Activated CD4-positive, alpha-beta T cell treated with anti-CD3 and anti-CD28 coated beads for 36 hours (primary cell): ENCODE results near the gene PELI1. TPM values are rescaled to one million over a fixed set of nuclear protein-coding genes. Genes with fewer than 3 reads are reported as not detected.
A peak's percentile ranks its signal among the peaks of the same experiment; 100 is the strongest.

Source experiments
- ATAC-seq: fragments of 200-7000 bp; cut with Tn5 transposase; one replicate; pipeline ENCODE4 v1.10.0; 2021; ENCODE audit warnings: mild to moderate bottlenecking, moderate library complexity
- CTCF ChIA-PET: fragments of 350-600 bp; sonication (Branson Sonifier 250); formaldehyde crosslinking; loops from one replicate; lab custom pipeline; 2021; ENCODE audit warnings: antibody characterized with exemption; lab: Charles Lee
- POLR2A ChIA-PET: fragments of 350-600 bp; sonication (Branson Sonifier 250); formaldehyde crosslinking; loops from one replicate; lab custom pipeline; 2021; ENCODE audit warnings: antibody characterized with exemption, inconsistent platforms; lab: Charles Lee
- DNase-seq: peaks from one replicate; pipeline ENCODE4 v3.0.0-alpha.2; 2020
- H3K27ac Mint-ChIP-seq: one replicate; pipeline ENCODE4 v1.8.0; 2021; ENCODE audit warnings: mixed read lengths
- H3K27me3 Mint-ChIP-seq: one replicate; pipeline ENCODE4 v1.8.0; 2021; ENCODE audit warnings: mixed read lengths
- H3K36me3 Mint-ChIP-seq: one replicate; pipeline ENCODE4 v1.8.0; 2021; ENCODE audit warnings: low read depth, mixed read lengths
- H3K4me1 Mint-ChIP-seq: one replicate; pipeline ENCODE4 v1.8.0; 2021; ENCODE audit warnings: mixed read lengths
- H3K4me3 Mint-ChIP-seq: one replicate; pipeline ENCODE4 v1.8.0; 2021; ENCODE audit warnings: mild to moderate bottlenecking, moderate library complexity, mixed read lengths
- H3K9me3 Mint-ChIP-seq: one replicate; pipeline ENCODE4 v1.8.0; 2021; ENCODE audit warnings: low read depth, mixed read lengths
- intact Hi-C, 2 experiments: fragments of 100-400 bp; cut with DNase I in 1 of 2; cut with micrococcal nuclease in 1 of 2; formaldehyde crosslinking; loops; one replicate each; pipeline versions ENCODE4 v1.14.2 to v1.15.1; 2022 to 2024; cut with DNase I, micrococcal nuclease
- total RNA-seq, 2 experiments: library from RNA; stranded (reverse); gene quantifications; one replicate each; pipeline ENCODE4 v1.2.3, GENCODE V29; 2021

The PELI1 gene
- total RNA-seq, 2 experiments from 2014 or later = 21.3 to 29.7 TPM

- H3K36me3 Mint-ChIP-seq = peaks cover 33% of the 10 kb centered on the region
- intact Hi-C loops = no loop called here
These were observed 6.7 kb downstream of the PELI1 start for GRCh38 chr2:64137567-64137966.

GRCh38 chr2:64135421-64135820 is 8.8 kb downstream of the PELI1 start:
- Mint-ChIP-seq H3K9me3 (no peaks in the 10 kb centered on the region), H3K4me3 (peak overlapping the region; percentile 11), H3K27ac (peak overlapping the region; percentile 72), H3K4me1 (peaks cover 88% of the 10 kb centered on the region), H3K36me3 (peaks cover 33% of the 10 kb centered on the region), H3K27me3 (no peaks in the 10 kb centered on the region)
- DNase-seq (no peak), ATAC-seq (peak; percentile 55)
- ChIA-PET CTCF (interaction anchor here (0.6 to 5.6 kb wide), 10 partner anchors 9 to 193 kb away, joined by 4 to 20 read pairs (median 6); no protein-coding TSS in a partner anchor), POLR2A (interaction anchor here (0.6 kb wide), 1 partner anchor 195 kb away, joined by 3 read pairs; no protein-coding TSS in a partner anchor)
- intact Hi-C loops = loop anchor here in 1 of 2 experiments (2.0 kb wide), 2 partner anchors 67 to 77 kb away; no protein-coding TSS in a partner anchor

More at GRCh38 chr2:64137567-64137966, 6.7 kb downstream of the PELI1 start:
- H3K27ac Mint-ChIP-seq = peak overlapping the region; percentile 45
- ChIA-PET CTCF (no interaction called here), POLR2A (interaction anchor here (0.6 kb wide), 2 partner anchors 31 to 67 kb away, joined by 3 to 4 read pairs; no protein-coding TSS in a partner anchor)
- H3K9me3 Mint-ChIP-seq = no peaks in the 10 kb centered on the region
- no peak for DNase-seq
- no peaks in the 10 kb centered on the region for H3K27me3 Mint-ChIP-seq
- ATAC-seq = no peak
- peaks cover 89% of the 10 kb centered on the region for H3K4me1 Mint-ChIP-seq
- H3K4me3 Mint-ChIP-seq = no peak overlapping the region

DNA sequence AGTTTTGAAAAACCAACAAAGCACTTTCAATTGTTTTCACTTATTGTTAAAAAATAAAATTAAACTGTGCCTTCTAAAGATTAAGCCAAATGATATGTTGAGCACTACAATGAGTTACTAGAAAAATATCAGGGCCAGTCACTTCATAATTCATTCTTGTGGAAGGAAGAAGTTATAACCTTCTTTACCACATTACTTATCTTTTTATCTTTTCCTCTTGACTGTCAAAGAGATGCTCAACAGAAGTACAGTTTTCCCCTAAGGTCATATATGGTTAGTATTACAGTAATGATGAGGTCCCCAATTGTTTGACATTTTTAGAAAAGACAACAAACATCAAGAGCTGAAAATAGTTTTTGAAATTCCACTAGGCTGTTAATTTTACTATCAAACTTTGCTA is 9.4 kb downstream of the PELI1 start:
- no peak for ATAC-seq
- intact Hi-C loops = loop anchor here (1.0 to 2.0 kb wide), 7 partner anchors 8 to 100 kb away; no protein-coding TSS in a partner anchor
- no peak for DNase-seq
- H3K27ac Mint-ChIP-seq = peak overlapping the region; percentile 72
- no peaks in the 10 kb centered on the region for H3K27me3 Mint-ChIP-seq
- peaks cover 89% of the 10 kb centered on the region for H3K4me1 Mint-ChIP-seq
- H3K9me3 Mint-ChIP-seq = no peaks in the 10 kb centered on the region
- ChIA-PET POLR2A (no interaction called here), CTCF (interaction anchor here (0.6 to 5.6 kb wide), 5 partner anchors 11 to 80 kb away, joined by 4 to 20 read pairs (median 5); no protein-coding TSS in a partner anchor)
- peaks cover 33% of the 10 kb centered on the region for H3K36me3 Mint-ChIP-seq
- peak overlapping the region; percentile 11 for H3K4me3 Mint-ChIP-seq

DNA sequence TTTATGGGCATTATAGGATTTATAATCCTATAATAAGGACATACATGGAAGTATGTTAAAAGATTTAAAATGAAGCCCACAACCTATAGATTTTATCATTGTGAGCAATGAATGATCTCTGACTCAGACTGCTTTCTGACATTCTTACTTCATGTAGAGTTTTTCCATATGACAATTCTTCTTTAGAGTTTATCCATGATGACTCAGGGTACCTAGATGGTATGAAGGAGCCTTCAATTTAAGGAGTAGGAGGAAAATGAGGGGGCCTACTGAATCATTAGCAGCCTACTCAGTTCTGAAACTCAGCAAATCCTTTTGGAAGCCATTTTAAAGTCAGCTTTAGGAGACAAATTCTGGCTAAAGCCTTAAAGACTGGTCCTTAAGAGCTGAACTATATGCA is 10.4 kb downstream of the PELI1 start:
- Mint-ChIP-seq H3K27me3 (no peaks in the 10 kb centered on the region), H3K9me3 (no peaks in the 10 kb centered on the region), H3K27ac (peak overlapping the region; percentile 72), H3K36me3 (peaks cover 31% of the 10 kb centered on the region), H3K4me1 (peaks cover 87% of the 10 kb centered on the region), H3K4me3 (peak overlapping the region; percentile 11)
- POLR2A ChIA-PET = interaction anchor here (0.8 to 1.1 kb wide), 3 partner anchors 9 to 192 kb away, joined by 3 to 5 read pairs (median 4); no protein-coding TSS in a partner anchor
- intact Hi-C loops = loop anchor here (1.0 to 2.0 kb wide), 7 partner anchors 9 to 99 kb away; no protein-coding TSS in a partner anchor
- CTCF ChIA-PET = interaction anchor here (0.9 to 5.6 kb wide), 11 partner anchors 10 to 197 kb away, joined by 3 to 20 read pairs (median 5); no protein-coding TSS in a partner anchor
- ATAC-seq (peak; percentile 71), DNase-seq (no peak)

DNA sequence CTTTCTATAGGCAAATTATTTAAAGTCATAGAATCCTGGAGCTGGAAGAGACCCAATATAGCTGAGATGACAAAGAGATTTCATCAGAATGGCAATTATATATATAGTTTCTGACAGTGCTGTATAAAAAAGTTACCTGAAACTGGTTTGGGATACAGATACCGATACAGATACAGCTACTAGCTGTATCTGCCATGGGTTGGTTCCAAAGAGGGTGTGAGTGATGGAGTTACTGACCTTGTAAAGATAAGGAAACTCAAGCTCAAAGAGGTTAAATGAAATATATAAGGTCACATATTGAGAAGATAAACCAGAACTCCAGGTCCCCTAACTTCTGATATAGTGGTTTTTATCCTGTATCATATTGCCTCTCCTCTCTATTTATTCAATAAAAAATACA is 10.9 kb downstream of the PELI1 start:
- Mint-ChIP-seq H3K36me3 (peaks cover 26% of the 10 kb centered on the region), H3K27ac (peak overlapping the region; percentile 66), H3K4me3 (peak overlapping the region; percentile 3), H3K9me3 (no peaks in the 10 kb centered on the region), H3K4me1 (peaks cover 87% of the 10 kb centered on the region), H3K27me3 (no peaks in the 10 kb centered on the region)
- intact Hi-C loops = loop anchor here in 1 of 2 experiments (1.0 kb wide), 1 partner anchor 19 kb away; no protein-coding TSS in a partner anchor
- ATAC-seq (peak; percentile 34), DNase-seq (no peak)
- ChIA-PET CTCF (interaction anchor here (0.8 to 5.6 kb wide), 12 partner anchors 9 to 197 kb away, joined by 3 to 20 read pairs (median 5); no protein-coding TSS in a partner anchor), POLR2A (interaction anchor here (0.8 to 1.1 kb wide), 5 partner anchors 9 to 193 kb away, joined by 3 to 8 read pairs (median 4); no protein-coding TSS in a partner anchor)

- intact Hi-C loops = loop anchor here in 1 of 2 experiments (1.0 kb wide), 1 partner anchor 94 kb away; no protein-coding TSS in a partner anchor
- DNase-seq (no peak), ATAC-seq (no peak)
- no peaks in the 10 kb centered on the region for H3K9me3 Mint-ChIP-seq
- no peak overlapping the region for H3K27ac Mint-ChIP-seq
- peaks cover 28% of the 10 kb centered on the region for H3K36me3 Mint-ChIP-seq
- no peak overlapping the region for H3K4me3 Mint-ChIP-seq
- POLR2A ChIA-PET = interaction anchor here (0.6 kb wide), 1 partner anchor 86 kb away, joined by 4 read pairs; no protein-coding TSS in a partner anchor
- CTCF ChIA-PET = interaction anchor here (1.4 kb wide), 1 partner anchor 29 kb away, joined by 7 read pairs; no protein-coding TSS in a partner anchor
- H3K27me3 Mint-ChIP-seq = no peaks in the 10 kb centered on the region
- peaks cover 82% of the 10 kb centered on the region for H3K4me1 Mint-ChIP-seq
These were observed 13.9 kb downstream of the PELI1 start for GRCh38 chr2:64130333-64130732.

DNA sequence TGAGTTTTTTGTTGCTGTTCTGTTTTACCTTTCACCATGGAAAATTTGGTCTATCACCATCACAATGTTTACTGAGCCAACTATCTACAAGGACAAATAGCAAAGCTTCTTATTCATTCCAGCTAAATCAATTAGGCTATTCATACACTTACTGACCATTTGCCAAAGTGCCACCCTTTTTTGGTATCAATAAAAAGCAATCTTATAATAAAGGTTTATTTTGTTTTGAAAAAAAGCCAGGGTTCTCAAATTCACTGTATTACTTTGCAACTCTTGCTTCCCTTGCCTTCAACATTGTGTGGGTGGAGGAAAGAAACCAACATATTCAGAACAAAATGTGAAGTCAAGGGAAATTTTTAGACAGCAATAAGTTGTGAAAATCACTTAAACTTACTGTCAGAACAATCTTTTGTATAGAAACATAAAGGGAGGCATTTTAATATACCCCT is 15.3 kb downstream of the PELI1 start:
- intact Hi-C loops = loop anchor here (1.0 kb wide), 4 partner anchors 15 to 197 kb away; no protein-coding TSS in a partner anchor

DNA sequence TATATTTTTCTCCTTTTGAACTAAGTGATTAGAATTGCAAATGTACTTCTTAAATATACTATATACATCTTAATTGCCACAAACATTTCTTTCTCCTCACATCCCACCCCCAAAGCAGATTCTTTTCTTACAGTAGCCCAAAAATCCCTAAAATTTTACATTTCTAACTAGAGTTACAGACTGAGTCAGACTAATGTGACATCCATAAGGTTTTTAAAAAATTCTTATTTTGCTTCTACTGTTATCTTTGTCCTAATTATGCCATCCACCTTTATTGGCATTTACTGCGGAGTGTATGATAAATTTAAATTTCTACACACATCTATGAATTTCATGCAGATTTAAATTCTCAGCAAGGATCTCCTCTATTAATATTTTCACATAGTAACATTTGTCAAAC is 15.8 kb downstream of the PELI1 start:
- Mint-ChIP-seq H3K4me1 (peaks cover 79% of the 10 kb centered on the region), H3K9me3 (no peaks in the 10 kb centered on the region), H3K36me3 (peaks cover 26% of the 10 kb centered on the region), H3K4me3 (no peak overlapping the region), H3K27ac (peak overlapping the region; percentile 75), H3K27me3 (no peaks in the 10 kb centered on the region)
- intact Hi-C loops = no loop called here
- ChIA-PET POLR2A (no interaction called here), CTCF (interaction anchor here (1.1 to 1.5 kb wide), 2 partner anchors 11 to 202 kb away, joined by 3 read pairs; no protein-coding TSS in a partner anchor)
- ATAC-seq (no peak), DNase-seq (no peak)

More for the DNA sequence above, 15.3 kb downstream of the PELI1 start:
- DNase-seq = no peak
- ChIA-PET POLR2A (interaction anchor here (0.6 kb wide), 1 partner anchor 818 kb away, joined by 5 read pairs; no protein-coding TSS in a partner anchor), CTCF (interaction anchor here (1.5 kb wide), 1 partner anchor 202 kb away, joined by 3 read pairs; no protein-coding TSS in a partner anchor)
- Mint-ChIP-seq H3K36me3 (peaks cover 24% of the 10 kb centered on the region), H3K27ac (peak overlapping the region; percentile 75), H3K27me3 (no peaks in the 10 kb centered on the region), H3K9me3 (no peaks in the 10 kb centered on the region), H3K4me3 (no peak overlapping the region), H3K4me1 (peaks cover 79% of the 10 kb centered on the region)
- peak; percentile 59 for ATAC-seq

GRCh38 chr2:64127119-64127518 is 17.1 kb downstream of the PELI1 start:
- ChIA-PET CTCF (interaction anchor here (0.6 to 3.1 kb wide), 6 partner anchors 9 to 1049 kb away, joined by 3 to 9 read pairs (median 4); no protein-coding TSS in a partner anchor), POLR2A (no interaction called here)
- no peak for ATAC-seq

DNA sequence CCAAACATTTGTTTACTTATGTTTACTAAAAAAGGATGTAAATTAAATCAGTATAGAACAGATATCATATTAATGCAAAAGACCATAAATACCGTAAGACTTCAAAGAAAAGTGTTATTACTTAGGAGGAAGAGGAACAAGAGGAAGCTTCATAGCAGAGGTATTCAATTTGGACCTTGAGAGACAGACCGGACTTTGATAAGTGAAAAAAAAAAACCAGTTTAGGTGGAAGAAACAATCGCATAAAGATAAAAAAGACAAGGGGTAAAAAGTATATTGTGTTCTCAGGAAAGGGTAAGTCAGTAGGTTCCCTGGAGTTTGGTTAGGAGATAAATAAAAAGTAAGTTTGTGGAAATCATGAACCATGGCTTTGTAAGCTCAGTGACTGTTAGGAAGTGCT is 17.6 kb downstream of the PELI1 start:
- Mint-ChIP-seq H3K9me3 (no peaks in the 10 kb centered on the region), H3K4me1 (peaks cover 71% of the 10 kb centered on the region), H3K27me3 (no peaks in the 10 kb centered on the region), H3K27ac (no peak overlapping the region), H3K4me3 (no peak overlapping the region), H3K36me3 (peaks cover 22% of the 10 kb centered on the region)
- CTCF ChIA-PET = interaction anchor here (0.6 to 3.1 kb wide), 6 partner anchors 9 to 1049 kb away, joined by 3 to 9 read pairs (median 6); no protein-coding TSS in a partner anchor
- intact Hi-C loops = no loop called here
- no peak for DNase-seq
- POLR2A ChIA-PET = no interaction called here
- ATAC-seq = no peak

More at GRCh38 chr2:64127119-64127518, 17.1 kb downstream of the PELI1 start:
- Mint-ChIP-seq H3K36me3 (peaks cover 24% of the 10 kb centered on the region), H3K27me3 (no peaks in the 10 kb centered on the region), H3K9me3 (no peaks in the 10 kb centered on the region), H3K4me3 (no peak overlapping the region), H3K4me1 (peaks cover 74% of the 10 kb centered on the region), H3K27ac (no peak overlapping the region)
- no peak for DNase-seq
- intact Hi-C loops = no loop called here

DNA sequence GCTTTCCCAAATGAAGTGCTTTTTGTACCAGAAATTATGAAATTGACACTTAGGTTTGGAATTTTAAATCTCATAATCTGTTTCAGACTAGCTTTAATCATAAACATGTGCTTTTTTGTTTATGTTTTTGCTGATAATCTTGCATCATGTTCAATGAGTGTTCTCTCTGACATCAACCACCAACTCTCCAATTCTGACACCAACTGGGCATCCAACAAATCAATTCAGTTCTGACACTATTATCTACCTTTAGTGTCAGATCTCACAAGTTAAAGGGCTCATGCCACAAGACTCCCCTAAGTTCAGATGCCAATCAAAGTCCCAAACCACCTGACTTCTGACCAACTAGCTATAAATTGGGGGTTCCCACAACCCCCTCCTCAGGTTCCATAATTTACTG is 19.6 kb downstream of the PELI1 start:
- H3K9me3 Mint-ChIP-seq = no peaks in the 10 kb centered on the region
- POLR2A ChIA-PET = no interaction called here
- peaks cover 67% of the 10 kb centered on the region for H3K4me1 Mint-ChIP-seq

More for the DNA sequence above, 19.6 kb downstream of the PELI1 start:
- no peak overlapping the region for H3K27ac Mint-ChIP-seq
- intact Hi-C loops = no loop called here
- H3K27me3 Mint-ChIP-seq = no peaks in the 10 kb centered on the region
- CTCF ChIA-PET = interaction anchor here (1.0 to 3.1 kb wide), 5 partner anchors 8 to 203 kb away, joined by 3 to 13 read pairs (median 8); no protein-coding TSS in a partner anchor
- no peak for ATAC-seq
- no peak for DNase-seq
- no peak overlapping the region for H3K4me3 Mint-ChIP-seq
- peaks cover 27% of the 10 kb centered on the region for H3K36me3 Mint-ChIP-seq
